KOPT-K1 (cell line): Measurements from ENCODE around the gene ZSWIM1.
"Not testable (repeated sequence)": the region's sequence is repeated elsewhere in the genome, so short reads cannot be mapped to it uniquely, and the experiment has no call there.

ENCODE experiments used
- H3K27ac ChIP-seq: fragments of 200-600 bp; sonication (generic); 2 replicates; pipeline ENCODE4 v1.5.1; 2016; ENCODE audit warnings: antibody characterized with exemption, mild to moderate bottlenecking, low read depth, low read length; ENCODE audit not compliant: poor library complexity, severe bottlenecking
- H3K36me3 ChIP-seq: fragments of 200-600 bp; sonication (generic); 2 replicates; pipeline ENCODE4 v1.5.1; 2017; ENCODE audit warnings: antibody characterized with exemption, mild to moderate bottlenecking, low read length, moderate library complexity; ENCODE audit not compliant: insufficient read depth
- H3K9me3 ChIP-seq: fragments of 200-600 bp; sonication (generic); 2 replicates; pipeline ENCODE4 v1.5.1; 2017; ENCODE audit warnings: antibody characterized with exemption, low read length, mild to moderate bottlenecking; ENCODE audit not compliant: insufficient read depth, poor library complexity, severe bottlenecking

Gene ZSWIM1

GRCh38 chr20:45867136-45867818, 13.8 kb upstream of the ZSWIM1 start:
- Histone ChIP-seq H3K9me3 (no peaks in the 10 kb centered on the region), H3K27ac (no peak overlapping the region), H3K36me3 (0 out of 2 replicates have a peak, but pooled peaks cover 4% of the 10 kb centered on the region)

DNA sequence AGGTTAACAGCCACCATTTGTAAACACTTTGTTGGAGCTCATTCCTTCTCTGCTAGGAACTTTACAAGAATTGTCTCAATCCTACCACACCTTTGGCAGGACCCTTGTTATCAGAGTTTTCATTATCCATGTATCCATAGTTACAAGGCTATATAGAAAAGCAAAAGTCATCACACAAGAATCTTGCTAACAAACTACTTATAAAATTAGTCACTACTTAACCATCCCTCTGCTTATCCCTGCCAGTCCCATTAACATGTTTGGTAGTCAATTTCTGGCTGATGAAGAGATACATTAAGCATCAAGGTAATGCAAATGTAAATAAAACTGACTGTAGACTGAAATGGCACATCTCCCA, 13.2 kb upstream of the ZSWIM1 start:
- Histone ChIP-seq H3K36me3 (0 out of 2 replicates have a peak, but pooled peaks cover 4% of the 10 kb centered on the region), H3K27ac (no peak overlapping the region), H3K9me3 (no peaks in the 10 kb centered on the region)

GRCh38 chr20:45872626-45873025, 8.4 kb upstream of the ZSWIM1 start:
- Histone ChIP-seq H3K27ac (no peak overlapping the region), H3K9me3 (no peaks in the 10 kb centered on the region), H3K36me3 (peaks cover 9% of the 10 kb centered on the region; the same call in 1 of the 2 replicates)

GRCh38 chr20:45873409-45874103, 7.5 kb upstream of the ZSWIM1 start:
- Histone ChIP-seq H3K9me3 (no peaks in the 10 kb centered on the region), H3K36me3 (peaks cover 18% of the 10 kb centered on the region; the same call in 1 of the 2 replicates), H3K27ac (no peak overlapping the region)

DNA sequence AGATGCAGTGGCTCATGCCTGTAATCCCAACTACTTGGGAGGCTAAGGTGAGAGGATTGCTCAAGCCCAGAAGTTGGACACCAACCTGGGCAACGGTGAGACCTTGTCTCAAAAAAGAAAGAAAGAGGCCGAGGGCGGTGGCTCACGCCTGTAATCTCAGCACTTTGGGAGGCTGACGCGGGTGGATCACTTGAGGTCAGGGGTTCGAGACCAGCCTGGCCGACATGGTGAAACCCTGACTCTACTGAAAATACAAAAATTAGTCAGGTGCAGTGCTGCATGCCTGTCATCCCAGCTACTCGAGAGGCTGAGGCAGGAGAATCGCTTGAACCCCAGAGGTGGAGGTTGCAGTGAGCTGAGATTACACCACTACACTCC, 6.9 kb upstream of the ZSWIM1 start:
- H3K9me3 ChIP-seq, H3K27ac ChIP-seq: not testable (repeated sequence)
- H3K36me3 ChIP-seq = peaks cover 18% of the 10 kb centered on the region; the same call in 1 of the 2 replicates

- Histone ChIP-seq H3K27ac (no peak overlapping the region), H3K36me3 (peaks cover 18% of the 10 kb centered on the region; the same call in 1 of the 2 replicates), H3K9me3 (no peaks in the 10 kb centered on the region)
Observed at GRCh38 chr20:45874576-45874975, 6.5 kb upstream of the ZSWIM1 start.

DNA sequence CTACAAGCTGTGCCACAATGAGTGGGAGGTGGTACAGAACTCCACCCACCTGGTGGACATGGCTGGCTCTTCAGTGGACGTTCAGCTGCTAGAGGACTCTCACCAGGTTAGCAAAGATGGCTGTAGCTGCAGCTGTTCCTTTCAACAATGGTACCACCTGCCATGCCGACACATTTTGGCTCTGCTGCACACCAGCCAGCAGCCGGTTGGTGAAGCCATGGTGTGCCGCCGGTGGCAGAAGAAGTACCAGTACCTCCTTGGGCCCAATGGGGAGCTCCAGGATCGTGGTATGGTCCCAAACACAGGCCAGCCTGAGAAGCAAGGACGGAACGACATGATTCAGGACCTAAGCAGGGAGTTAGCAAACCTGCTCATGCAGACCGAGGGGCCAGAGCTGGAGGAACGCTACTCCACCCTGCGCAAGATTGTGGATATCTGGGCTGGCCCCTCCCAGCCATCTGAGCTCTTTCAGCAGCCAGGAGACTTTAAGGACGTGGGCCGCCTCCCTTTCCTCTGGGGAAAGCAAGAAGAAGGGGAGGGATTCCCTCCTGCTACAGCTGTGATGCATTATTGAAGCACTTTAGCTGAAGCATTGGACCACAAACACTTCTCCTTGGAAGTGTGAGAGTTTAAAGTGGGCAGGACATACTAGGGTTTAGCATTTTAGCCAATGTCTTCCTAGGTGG, 2.8 kb upstream of the ZSWIM1 start:
- Histone ChIP-seq H3K9me3 (no peaks in the 10 kb centered on the region), H3K27ac (no peak overlapping the region), H3K36me3 (peaks cover 28% of the 10 kb centered on the region)

DNA sequence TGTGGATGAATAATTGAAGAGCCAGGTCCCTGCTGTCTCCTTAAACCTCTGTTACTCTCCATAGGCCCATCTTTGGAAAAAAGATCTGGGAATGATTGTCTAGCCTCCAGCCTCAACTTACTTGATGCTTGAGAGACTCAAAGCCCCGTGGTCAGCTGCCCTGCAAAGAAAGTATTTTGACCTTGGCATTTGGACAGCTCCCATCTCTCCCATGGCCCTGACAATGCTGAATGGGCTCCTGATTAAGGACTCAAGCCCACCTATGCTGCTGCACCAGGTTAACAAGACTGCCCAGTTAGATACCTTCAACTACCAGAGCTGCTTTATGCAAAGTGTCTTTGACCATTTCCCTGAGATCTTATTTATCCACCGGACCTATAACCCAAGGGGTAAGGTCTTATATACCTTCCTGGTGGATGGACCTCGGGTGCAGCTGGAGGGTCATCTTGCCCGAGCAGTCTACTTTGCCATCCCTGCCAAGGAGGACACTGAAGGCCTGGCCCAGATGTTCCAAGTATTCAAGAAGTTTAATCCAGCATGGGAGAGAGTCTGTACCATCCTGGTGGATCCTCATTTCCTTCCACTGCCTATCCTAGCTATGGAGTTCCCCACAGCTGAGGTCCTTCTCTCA, 1.6 kb downstream of the ZSWIM1 start:
- Histone ChIP-seq H3K36me3 (peaks cover 42% of the 10 kb centered on the region), H3K9me3 (no peaks in the 10 kb centered on the region), H3K27ac (peak overlapping the region; percentile 35)

- H3K27ac ChIP-seq = peak overlapping the region; percentile 35
- H3K9me3 ChIP-seq = no peaks in the 10 kb centered on the region
- H3K36me3 ChIP-seq = peaks cover 37% of the 10 kb centered on the region
Observed at GRCh38 chr20:45883100-45883469, 2.1 kb downstream of the ZSWIM1 start.

- H3K36me3 ChIP-seq = peaks cover 32% of the 10 kb centered on the region
- peak overlapping the region; percentile 23 for H3K27ac ChIP-seq
- no peaks in the 10 kb centered on the region for H3K9me3 ChIP-seq
Observed at GRCh38 chr20:45886590-45887345, 5.7 kb downstream of the ZSWIM1 start.

DNA sequence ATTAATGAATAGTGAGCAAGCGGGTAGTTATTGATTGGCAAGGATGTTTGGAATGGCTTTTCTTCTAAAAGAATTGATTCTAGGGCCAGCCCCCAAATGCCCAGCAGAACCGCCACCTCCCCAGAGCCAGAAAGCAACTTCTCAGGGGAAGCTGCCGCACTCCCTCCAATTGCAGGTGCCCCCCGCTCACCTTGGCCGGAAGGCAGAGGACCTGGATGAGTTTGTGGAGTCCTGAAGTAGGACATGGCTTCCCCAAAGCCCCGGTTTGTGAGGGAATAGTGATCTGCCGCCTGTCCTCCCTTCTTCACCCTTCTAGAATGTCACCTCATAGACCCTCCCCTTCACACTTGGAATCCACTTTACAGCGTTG, 6.3 kb downstream of the ZSWIM1 start, which contains the start of gene SPATA25:
Gene SPATA25, minus strand, starts transcription at position 277 of the 370 bp plus-strand sequence. Its CDS starts 32 bp downstream, at position 245.
- H3K9me3 ChIP-seq = no peaks in the 10 kb centered on the region
- H3K36me3 ChIP-seq = peaks cover 32% of the 10 kb centered on the region
- H3K27ac ChIP-seq = peak within 1 kb of the TSS; percentile 23

DNA sequence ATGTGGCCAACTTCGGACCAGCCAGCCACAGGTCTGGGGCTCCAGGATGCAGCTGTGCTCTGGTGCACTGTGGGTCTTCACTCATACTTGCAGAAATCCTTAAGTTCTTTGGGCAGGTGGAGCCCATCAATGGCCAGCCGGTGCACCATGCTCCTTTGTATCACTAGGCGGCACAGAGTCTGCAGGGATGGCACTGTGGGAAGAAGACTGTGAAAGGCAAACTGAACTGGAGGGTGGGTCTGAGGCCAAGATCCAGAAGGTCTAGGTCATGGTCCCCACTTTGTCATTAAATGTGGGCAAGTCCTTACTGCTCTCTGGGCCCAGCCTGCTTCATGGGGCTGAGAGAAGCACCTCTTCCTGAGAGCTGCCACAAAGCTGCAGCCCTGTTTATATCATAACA, 7.7 kb downstream of the ZSWIM1 start:
- H3K9me3 ChIP-seq = no peaks in the 10 kb centered on the region
- peaks cover 29% of the 10 kb centered on the region for H3K36me3 ChIP-seq
- H3K27ac ChIP-seq = no peak overlapping the region

- Histone ChIP-seq H3K27ac (peak overlapping the region; percentile 69), H3K36me3 (peaks cover 38% of the 10 kb centered on the region), H3K9me3 (no peaks in the 10 kb centered on the region)
Observed at GRCh38 chr20:45890077-45890984, 9.3 kb downstream of the ZSWIM1 start.
